ENCODE measurements around the gene SSMEM1. TPM values are rescaled to one million over a fixed set of nuclear protein-coding genes. Genes with fewer than 3 reads are reported as not detected.

Gene SSMEM1
- total RNA-seq, 2 donors from 2014 or later, result not detected

DNA sequence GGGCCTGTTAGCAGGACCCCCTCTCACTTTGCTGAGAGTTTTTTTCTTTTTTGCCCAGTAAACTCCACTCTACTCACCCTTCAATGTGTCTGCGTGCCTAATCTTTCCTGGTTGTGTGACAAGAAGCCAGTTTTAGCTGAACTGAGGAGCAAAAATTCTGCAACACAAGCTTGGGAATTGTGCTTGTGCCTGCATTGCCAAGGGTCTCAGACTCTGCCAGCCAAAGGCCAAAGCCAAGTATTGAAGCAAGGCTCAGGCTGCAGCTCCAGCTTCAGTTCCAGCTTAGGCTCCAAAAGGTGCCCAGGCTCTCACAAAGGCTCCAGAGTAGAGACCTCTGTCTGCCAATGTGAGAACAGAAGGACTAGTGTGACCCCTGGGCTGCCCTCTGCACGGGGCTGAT, 54.8 kb downstream of the SSMEM1 start:
- Histone ChIP-seq H3K27ac (ENCODE audit: low read depth, low read length) (no peak overlapping the region), H3K4me3 (ENCODE audit: low read length) (no peak overlapping the region), H3K4me1 (ENCODE audit: control insufficient read depth, insufficient read depth, low read length) (peaks cover 16% of the 10 kb centered on the region), H3K36me3 (ENCODE audit: control insufficient read depth, insufficient read depth, low read length) (no peaks in the 10 kb centered on the region), H3K9me3 (ENCODE audit: control insufficient read depth, low read length) (peaks cover 48% of the 10 kb centered on the region), H3K9ac (ENCODE audit: extremely low read depth, low read length, poor library complexity, severe bottlenecking) (no peak overlapping the region), H3K27me3 (ENCODE audit: control insufficient read depth, insufficient read depth, low read length, poor library complexity, severe bottlenecking) (no peaks in the 10 kb centered on the region)
- no peak for DNase-seq
- WGBS, 2 experiments (ENCODE audit: insufficient coverage in 1 of 2, insufficient read length in 1 of 2), result 57 to 92% methylated on average over 1 to 2 of the region's 2 CpGs
- H3K4me3 Mint-ChIP-seq, result no peak overlapping the region
- peaks cover 38% of the 10 kb centered on the region for H3K9me3 Mint-ChIP-seq
- no peaks in the 10 kb centered on the region for H3K36me3 Mint-ChIP-seq (ENCODE audit: low read depth)
- H3K4me1 Mint-ChIP-seq, result peaks cover 38% of the 10 kb centered on the region
- H3K27me3 Mint-ChIP-seq (ENCODE audit: insufficient read depth), result no peaks in the 10 kb centered on the region
- TF ChIP-seq, protein P1, sequence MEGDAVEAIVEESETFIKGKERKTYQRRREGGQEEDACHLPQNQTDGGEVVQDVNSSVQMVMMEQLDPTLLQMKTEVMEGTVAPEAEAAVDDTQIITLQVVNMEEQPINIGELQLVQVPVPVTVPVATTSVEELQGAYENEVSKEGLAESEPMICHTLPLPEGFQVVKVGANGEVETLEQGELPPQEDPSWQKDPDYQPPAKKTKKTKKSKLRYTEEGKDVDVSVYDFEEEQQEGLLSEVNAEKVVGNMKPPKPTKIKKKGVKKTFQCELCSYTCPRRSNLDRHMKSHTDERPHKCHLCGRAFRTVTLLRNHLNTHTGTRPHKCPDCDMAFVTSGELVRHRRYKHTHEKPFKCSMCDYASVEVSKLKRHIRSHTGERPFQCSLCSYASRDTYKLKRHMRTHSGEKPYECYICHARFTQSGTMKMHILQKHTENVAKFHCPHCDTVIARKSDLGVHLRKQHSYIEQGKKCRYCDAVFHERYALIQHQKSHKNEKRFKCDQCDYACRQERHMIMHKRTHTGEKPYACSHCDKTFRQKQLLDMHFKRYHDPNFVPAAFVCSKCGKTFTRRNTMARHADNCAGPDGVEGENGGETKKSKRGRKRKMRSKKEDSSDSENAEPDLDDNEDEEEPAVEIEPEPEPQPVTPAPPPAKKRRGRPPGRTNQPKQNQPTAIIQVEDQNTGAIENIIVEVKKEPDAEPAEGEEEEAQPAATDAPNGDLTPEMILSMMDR (conservative IDR thresholded peaks at IDR 0.05), result no peak
- peak overlapping the region; percentile 21 for H3K27ac Mint-ChIP-seq

DNA sequence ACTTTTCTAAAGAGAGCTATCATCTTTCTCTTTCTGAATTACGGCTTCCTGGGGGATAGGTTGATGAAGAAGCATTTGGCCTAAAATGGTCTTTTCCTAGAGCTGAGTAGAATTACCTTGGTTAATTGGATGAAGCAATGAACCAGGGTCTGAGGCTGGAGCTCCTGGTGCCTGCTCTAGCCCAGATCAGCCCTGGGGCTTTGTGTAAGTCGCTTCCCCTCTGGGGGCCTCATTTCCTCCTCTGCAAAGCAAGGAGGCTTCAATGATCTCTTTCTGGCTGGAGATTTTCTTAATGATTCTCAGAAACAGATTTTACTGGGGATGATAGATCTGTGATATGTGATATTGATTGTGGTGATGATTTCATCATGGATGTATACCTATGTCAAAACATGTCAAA, 55.5 kb downstream of the SSMEM1 start:
- H3K27ac Mint-ChIP-seq, result peak overlapping the region; percentile 58
- H3K36me3 Mint-ChIP-seq (ENCODE audit: low read depth), result no peaks in the 10 kb centered on the region
- H3K4me3 ChIP-seq (ENCODE audit: low read length), result no peak overlapping the region
- no peak for DNase-seq
- no peaks in the 10 kb centered on the region for H3K27me3 Mint-ChIP-seq (ENCODE audit: insufficient read depth)
- no peaks in the 10 kb centered on the region for H3K27me3 ChIP-seq (ENCODE audit: control insufficient read depth, insufficient read depth, low read length, poor library complexity, severe bottlenecking)
- H3K9me3 Mint-ChIP-seq, result peaks cover 32% of the 10 kb centered on the region
- H3K4me1 ChIP-seq (ENCODE audit: control insufficient read depth, insufficient read depth, low read length), result peaks cover 16% of the 10 kb centered on the region
- H3K9ac ChIP-seq (ENCODE audit: extremely low read depth, low read length, poor library complexity, severe bottlenecking), result no peak overlapping the region
- no peaks in the 10 kb centered on the region for H3K36me3 ChIP-seq (ENCODE audit: control insufficient read depth, insufficient read depth, low read length)
- 60 to 81% methylated on average over 2 of the region's 2 CpGs for WGBS, 2 experiments (ENCODE audit: insufficient coverage in 1 of 2, insufficient read length in 1 of 2)
- H3K4me1 Mint-ChIP-seq, result peaks cover 38% of the 10 kb centered on the region
- TF ChIP-seq, protein P1 (conservative IDR thresholded peaks at IDR 0.05), result no peak
- H3K9me3 ChIP-seq (ENCODE audit: control insufficient read depth, low read length), result peaks cover 41% of the 10 kb centered on the region
- no peak overlapping the region for H3K4me3 Mint-ChIP-seq
- no peak overlapping the region for H3K27ac ChIP-seq (ENCODE audit: low read depth, low read length)

Other genes with a start within 250 kb of the SSMEM1 start
- gene ZC3HC1, start 156.5 kb upstream of the SSMEM1 start, total RNA-seq, result 10 to 100 TPM; 28.0 to 28.2 TPM
- 10 to 100 TPM; 20.6 to 22.2 TPM for gene KLHDC10, start 137.3 kb upstream of the SSMEM1 start, total RNA-seq
- 10 to 100 TPM; 30.9 to 37.9 TPM for gene TMEM209, start 2.5 kb upstream of the SSMEM1 start, total RNA-seq
- gene CPA2, start 59.0 kb downstream of the SSMEM1 start, total RNA-seq, result under 1 TPM; 0.40 to 0.66 TPM
- not detected for gene CPA4, start 85.3 kb downstream of the SSMEM1 start, total RNA-seq
- not detected for gene CPA5, start 137.0 kb downstream of the SSMEM1 start, total RNA-seq
- not detected for gene CPA1, start 172.6 kb downstream of the SSMEM1 start, total RNA-seq
- gene CEP41, start 233.2 kb downstream of the SSMEM1 start, total RNA-seq, result 10 to 100 TPM; 11.4 to 13.0 TPM

Data from endodermal cell (in vitro differentiated cells).